Measurements from ENCODE around the gene SPRY4. TPM values are rescaled to one million over a fixed set of nuclear protein-coding genes. Genes with fewer than 3 reads are reported as not detected.

SPRY4 gene
- polyA plus RNA-seq, 2 of the 4 experiments (the other 2 are of a cell fraction): 3.4 to 5.7 TPM

DNA sequence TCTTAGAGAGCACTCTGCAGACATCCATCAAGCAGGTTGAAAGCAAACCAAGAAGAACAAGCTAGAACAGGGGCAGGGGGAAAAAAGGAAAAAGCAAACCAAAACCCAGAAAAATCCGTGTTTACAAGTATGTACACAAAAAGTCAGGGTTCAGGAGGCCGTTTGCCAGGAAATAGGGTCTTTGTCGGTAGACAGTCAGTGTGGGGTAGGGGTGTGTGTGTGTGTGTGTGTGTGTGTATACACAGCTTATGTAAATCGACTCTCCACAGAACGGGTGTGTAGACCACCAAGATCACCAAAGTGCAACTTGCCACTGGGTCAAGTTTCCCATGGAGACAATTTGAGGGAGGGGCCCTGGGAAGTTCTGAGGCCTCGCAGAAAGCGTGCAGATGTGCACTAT, 13.1 kb downstream of the SPRY4 start:
- TF ChIP-seq, protein P1, sequence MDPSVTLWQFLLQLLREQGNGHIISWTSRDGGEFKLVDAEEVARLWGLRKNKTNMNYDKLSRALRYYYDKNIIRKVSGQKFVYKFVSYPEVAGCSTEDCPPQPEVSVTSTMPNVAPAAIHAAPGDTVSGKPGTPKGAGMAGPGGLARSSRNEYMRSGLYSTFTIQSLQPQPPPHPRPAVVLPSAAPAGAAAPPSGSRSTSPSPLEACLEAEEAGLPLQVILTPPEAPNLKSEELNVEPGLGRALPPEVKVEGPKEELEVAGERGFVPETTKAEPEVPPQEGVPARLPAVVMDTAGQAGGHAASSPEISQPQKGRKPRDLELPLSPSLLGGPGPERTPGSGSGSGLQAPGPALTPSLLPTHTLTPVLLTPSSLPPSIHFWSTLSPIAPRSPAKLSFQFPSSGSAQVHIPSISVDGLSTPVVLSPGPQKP (IDR thresholded peaks at IDR 0.05; ENCODE audit: low read depth, low read length): no peak
- TF ChIP-seq JUN (IDR thresholded peaks at IDR 0.05): no peak
- no peak for TF ChIP-seq POLR2AphosphoS2 (conservative IDR thresholded peaks at IDR 0.05; ENCODE audit: low read length)
- TF ChIP-seq FOSB (CRISPR knock-in tag; IDR thresholded peaks at IDR 0.05): no peak
- no peak for TF ChIP-seq RARB (CRISPR knock-in tag; IDR thresholded peaks at IDR 0.05)
- TF ChIP-seq HDAC2 (IDR thresholded peaks at IDR 0.05): no peak
- TF ChIP-seq HOXB5 (CRISPR knock-in tag; IDR thresholded peaks at IDR 0.05): no peak
- TF ChIP-seq KDM1A (IDR thresholded peaks at IDR 0.05; ENCODE audit: low read depth): no peak
- TF ChIP-seq E2F6 (IDR thresholded peaks at IDR 0.05; ENCODE audit: borderline replicate concordance, low read depth): no peak
- 83% methylated on average over 7 of the region's 7 CpGs for WGBS (ENCODE audit: missing lambda C conversion rate)
- no peak overlapping the region for H3K4me3 ChIP-seq
- no peak for ATAC-seq
- FAIRE-seq: no peak
- no peak for DNase-seq (ENCODE audit: low read depth in 1 of 2, low spot score in 1 of 2)
- no peaks in the 10 kb centered on the region for H3K9me3 ChIP-seq
- CTCF ChIA-PET: interaction anchor here (0.9 to 1.8 kb wide), 5 partner anchors 10 to 237 kb away, joined by 3 to 9 read pairs (median 4); partner anchors contain the start of gene SPRY4
- POLR2A ChIA-PET: no interaction called here
- no peaks in the 10 kb centered on the region for H3K4me1 ChIP-seq
- no peak overlapping the region for H3K27ac ChIP-seq
- H3K4me2 ChIP-seq: no peak overlapping the region

DNA sequence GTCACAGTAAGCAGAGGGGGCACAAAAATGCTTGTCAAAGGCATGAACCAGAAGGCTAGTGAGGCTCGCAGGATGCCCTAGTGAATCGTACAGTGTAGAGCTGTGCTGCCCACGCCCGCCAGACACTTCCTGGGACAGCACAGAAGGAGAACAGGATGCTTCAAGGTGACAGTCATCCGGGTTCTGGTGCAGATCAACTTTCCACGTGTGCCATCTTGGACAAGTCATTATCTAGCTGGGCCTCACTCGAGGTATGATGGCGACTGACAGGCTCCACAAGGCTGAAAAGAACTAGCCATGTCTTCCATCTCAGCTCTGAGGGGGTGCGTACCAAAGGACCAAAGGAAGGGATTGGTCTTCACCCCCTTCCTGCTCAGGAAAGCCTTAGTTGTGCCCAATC, 14.0 kb downstream of the SPRY4 start:
- Histone ChIP-seq H3K4me1 (no peaks in the 10 kb centered on the region), H3K4me2 (no peak overlapping the region), H3K9me3 (no peaks in the 10 kb centered on the region), H3K27ac (no peak overlapping the region), H3K4me3 (no peak overlapping the region)
- no peak for FAIRE-seq
- no peak for ATAC-seq
- 97% methylated on average over 9 of the region's 9 CpGs for WGBS (ENCODE audit: missing lambda C conversion rate)
- TF ChIP-seq POLR2A (IDR thresholded peaks at IDR 0.05; ENCODE audit: low read length) (no peak), RCOR1 (IDR thresholded peaks at IDR 0.05; ENCODE audit: low read depth, low read length) (no peak), EP300 (IDR thresholded peaks at IDR 0.05) (no peak), SREBF2 (IDR thresholded peaks at IDR 0.05) (no peak), HEYL (CRISPR knock-in tag; IDR thresholded peaks at IDR 0.05) (no peak), MYC (IDR thresholded peaks at IDR 0.05; ENCODE audit: borderline replicate concordance, low read length) (no peak)
- TF ChIP-seq, protein P2, sequence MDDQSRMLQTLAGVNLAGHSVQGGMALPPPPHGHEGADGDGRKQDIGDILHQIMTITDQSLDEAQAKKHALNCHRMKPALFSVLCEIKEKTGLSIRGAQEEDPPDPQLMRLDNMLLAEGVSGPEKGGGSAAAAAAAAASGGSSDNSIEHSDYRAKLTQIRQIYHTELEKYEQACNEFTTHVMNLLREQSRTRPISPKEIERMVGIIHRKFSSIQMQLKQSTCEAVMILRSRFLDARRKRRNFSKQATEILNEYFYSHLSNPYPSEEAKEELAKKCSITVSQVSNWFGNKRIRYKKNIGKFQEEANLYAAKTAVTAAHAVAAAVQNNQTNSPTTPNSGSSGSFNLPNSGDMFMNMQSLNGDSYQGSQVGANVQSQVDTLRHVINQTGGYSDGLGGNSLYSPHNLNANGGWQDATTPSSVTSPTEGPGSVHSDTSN (IDR thresholded peaks at IDR 0.05): no peak
- TF ChIP-seq, protein P3, sequence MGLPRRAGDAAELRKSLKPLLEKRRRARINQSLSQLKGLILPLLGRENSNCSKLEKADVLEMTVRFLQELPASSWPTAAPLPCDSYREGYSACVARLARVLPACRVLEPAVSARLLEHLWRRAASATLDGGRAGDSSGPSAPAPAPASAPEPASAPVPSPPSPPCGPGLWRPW (IDR thresholded peaks at IDR 0.05): no peak
- ChIA-PET CTCF (no interaction called here), POLR2A (no interaction called here)
- DNase-seq (ENCODE audit: low read depth in 1 of 2, low spot score in 1 of 2): no peak

DNA sequence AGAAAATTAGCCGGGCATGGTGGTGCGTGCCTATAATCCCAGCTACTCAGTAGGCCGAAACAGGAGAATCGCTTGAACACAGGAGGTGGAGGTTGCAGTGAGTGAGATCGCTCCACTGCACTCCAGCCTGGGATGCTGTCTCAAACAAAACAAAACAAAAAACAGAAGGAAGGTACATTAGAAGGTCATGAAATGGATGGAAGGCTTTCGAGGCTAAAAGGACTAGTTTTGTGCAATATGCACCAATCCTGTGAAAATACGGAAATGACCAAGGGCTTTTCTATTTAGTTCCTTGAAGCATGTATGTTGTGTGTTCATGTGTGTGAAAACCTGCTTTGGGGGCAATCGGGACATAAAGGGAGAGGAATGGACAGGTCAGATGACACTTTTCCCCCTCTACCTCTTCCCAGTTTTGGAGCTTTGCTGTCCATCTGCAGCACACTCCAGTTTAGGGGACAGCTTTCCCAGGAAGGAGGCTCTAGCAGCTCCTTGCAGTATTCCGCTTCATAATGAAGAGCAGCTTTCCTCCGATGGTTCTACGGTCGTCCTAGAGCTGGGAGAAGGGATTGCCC, 15.0 kb downstream of the SPRY4 start:
- FAIRE-seq (no peak), ATAC-seq (no peak), DNase-seq (ENCODE audit: low read depth in 1 of 2, low spot score in 1 of 2) (no peak)
- no peaks in the 10 kb centered on the region for H3K9me3 ChIP-seq
- no peak overlapping the region for H3K27ac ChIP-seq
- no peak overlapping the region for H3K4me3 ChIP-seq
- TF ChIP-seq NPAS2 (CRISPR knock-in tag; IDR thresholded peaks at IDR 0.05; ENCODE audit: borderline replicate concordance): no peak
- TF ChIP-seq CHD4 (IDR thresholded peaks at IDR 0.05; ENCODE audit: borderline replicate concordance): no peak
- TF ChIP-seq JUN (IDR thresholded peaks at IDR 0.05): no peak
- TF ChIP-seq MAX (IDR thresholded peaks at IDR 0.05): no peak
- POLR2A ChIA-PET: no interaction called here
- WGBS (ENCODE audit: missing lambda C conversion rate): 85% methylated on average over 12 of the region's 12 CpGs
- H3K4me1 ChIP-seq: no peaks in the 10 kb centered on the region
- no peak overlapping the region for H3K4me2 ChIP-seq
- CTCF ChIA-PET: no interaction called here

All from A549 (cell line).